Measurements from ENCODE around the gene ARAF.

GRCh38 chrX:47558436-47558835 lies 2.6 kb upstream of the ARAF start:
- TF ChIP-seq CTCF (IDR thresholded peaks at IDR 0.05), result no peak
- TF ChIP-seq POLR2A (IDR thresholded peaks at IDR 0.05), result no peak
- TF ChIP-seq POLR2AphosphoS5 (IDR thresholded peaks at IDR 0.05), result no peak
- no peak for TF ChIP-seq EP300 (IDR thresholded peaks at IDR 0.05)

All from gastroesophageal sphincter (tissue), 3 donors.